SHP77 treated with DMSO at 0.1 percent for 48 hours (cell line): Measurements from ENCODE around the gene FGF11.

Source experiments
- DNase-seq: peaks from one replicate; lab custom pipeline; 2025; lab: John Stamatoyannopoulos, UW

FGF11 gene

GRCh38 chr17:7431231-7431630 is 8.1 kb upstream of the FGF11 start:
- no peak for DNase-seq

DNA sequence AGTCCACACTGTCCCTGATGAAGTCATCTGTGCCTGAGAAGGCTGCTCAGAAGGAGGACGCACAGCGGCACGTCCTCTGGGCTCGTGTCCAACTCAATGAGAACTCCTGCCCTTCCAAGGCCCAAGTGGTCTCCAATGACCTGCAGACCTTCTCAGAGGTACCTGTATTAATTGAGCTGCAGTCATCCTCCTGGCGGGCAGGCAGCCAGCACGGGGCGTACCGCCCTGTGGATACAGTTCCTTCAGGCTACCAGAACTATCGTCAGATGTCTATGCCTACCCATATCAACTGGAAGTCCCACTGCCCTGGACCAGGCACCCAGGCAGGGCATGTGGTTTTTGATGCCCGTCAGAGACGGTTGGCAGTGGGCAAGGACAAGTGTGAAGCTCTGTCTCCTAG is 7.0 kb upstream of the FGF11 start:
- no peak for DNase-seq

GRCh38 chr17:7435676-7436555 is 3.4 kb upstream of the FGF11 start:
- peak; percentile 32 for DNase-seq

- DNase-seq, result peak; percentile 80
These were observed 2.5 kb upstream of the FGF11 start for GRCh38 chr17:7436556-7437368.

- no peak for DNase-seq
These were observed 1.9 kb upstream of the FGF11 start for GRCh38 chr17:7437369-7437863.

DNA sequence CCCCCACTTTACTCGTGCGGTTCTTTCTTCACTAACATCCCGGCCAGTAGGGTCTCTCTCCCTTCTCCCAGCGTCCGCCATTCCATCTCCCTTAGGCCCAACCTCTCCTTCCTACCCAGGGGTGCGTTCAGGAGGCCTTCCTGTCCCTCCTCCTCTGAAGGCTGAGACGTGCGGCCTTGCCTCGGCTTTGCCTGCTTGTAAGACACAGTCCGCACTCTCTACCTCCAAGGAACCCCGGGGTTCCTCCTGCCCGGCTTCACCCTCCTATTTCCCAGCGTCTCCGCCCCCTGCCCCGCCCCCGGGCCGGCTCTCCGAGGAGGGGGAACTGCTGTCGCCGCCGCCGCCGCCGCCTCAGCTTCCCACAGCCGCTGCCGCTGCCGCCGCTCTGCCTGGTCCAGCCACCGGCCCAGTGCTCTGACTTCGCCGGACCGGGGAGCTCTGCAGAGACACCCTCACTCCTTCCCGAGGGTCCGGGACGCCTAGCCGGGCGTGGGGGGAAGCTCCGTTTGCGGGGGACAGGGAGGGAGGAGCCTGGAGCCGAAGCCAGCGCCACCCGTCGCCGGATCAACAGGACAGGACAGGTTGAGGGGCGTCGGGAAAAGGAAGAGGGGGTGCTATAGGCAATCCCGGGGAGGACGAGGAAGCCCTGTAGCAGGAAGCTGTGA is 1.2 kb upstream of the FGF11 start:
- no peak for DNase-seq

DNA sequence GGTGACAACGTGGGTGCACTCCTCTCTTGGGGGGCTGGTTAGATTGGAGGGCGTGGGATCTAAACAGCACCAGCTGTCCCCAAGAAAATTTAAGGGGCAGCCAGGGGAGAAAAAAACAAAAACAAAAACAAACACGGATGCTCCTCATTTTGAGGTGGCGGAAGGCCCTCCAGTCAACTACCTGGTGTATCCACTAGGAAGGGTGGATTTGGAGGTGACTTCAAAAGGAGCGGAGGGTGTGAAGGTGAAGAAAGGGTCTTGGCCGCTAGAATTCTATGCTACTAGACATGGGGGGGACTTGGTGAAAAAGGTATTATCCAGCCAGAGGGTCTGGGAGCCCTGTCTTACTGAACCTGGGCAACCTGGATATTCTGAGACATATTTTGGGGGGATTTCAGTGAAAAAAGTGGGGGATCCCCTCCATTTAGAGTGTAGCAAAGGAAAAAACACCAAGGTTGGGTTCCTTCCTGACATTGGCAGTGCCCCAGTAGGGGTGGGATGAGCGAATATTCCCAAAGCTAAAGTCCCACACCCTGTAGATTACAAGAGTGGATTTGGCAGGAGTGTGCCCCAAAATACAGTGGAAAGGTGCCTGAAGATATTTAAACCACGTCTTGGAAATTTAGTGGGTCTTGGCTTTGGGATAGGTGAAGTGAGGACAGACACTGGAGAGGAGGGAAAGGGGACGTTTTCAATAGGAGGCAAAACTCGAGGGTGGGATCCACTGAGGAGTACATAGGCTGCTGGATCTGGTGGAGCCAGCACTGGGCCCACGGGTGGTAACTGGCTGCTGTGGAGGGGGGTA is 454 bp upstream of the FGF11 start:
- no peak for DNase-seq

DNA sequence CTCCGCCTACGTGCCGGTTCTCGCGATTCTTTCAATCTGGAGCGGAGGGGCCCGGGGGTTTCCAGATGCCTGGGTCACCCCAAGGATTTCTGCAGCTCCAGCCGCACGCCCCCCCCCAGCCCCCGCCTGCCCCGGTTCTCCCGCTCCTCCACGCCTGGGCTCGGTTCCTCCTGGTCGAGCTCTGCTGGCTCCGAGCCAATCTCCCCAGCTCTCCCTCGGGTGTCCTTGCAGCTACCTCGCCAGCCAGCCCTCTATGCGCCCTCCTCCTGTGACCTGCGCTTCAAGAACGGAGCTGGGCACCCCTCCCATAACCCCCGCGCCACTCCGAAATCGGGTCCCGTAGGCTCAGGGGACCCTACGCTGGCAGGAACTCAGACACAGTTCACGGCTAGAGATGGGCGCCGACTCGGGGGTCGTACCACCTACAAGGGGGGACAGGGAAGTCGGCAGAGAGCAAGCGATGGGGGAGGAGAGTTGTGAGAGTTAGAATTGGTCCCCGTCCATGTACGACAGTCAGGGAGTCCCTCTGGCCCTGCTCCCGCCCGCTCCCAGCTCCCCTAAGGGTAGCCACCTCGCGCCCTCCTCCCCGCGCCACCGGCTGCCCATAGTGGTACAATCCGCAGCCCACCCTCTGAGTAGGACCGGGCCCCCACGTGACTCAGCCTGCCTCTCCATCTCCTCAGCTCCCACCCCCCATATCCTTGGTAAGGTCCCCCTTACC is 961 bp downstream of the FGF11 start:
- DNase-seq, result no peak

GRCh38 chr17:7440834-7441195 is 1.5 kb downstream of the FGF11 start:
- no peak for DNase-seq

GRCh38 chr17:7441266-7441665 is 2.0 kb downstream of the FGF11 start:
- no peak for DNase-seq

DNA sequence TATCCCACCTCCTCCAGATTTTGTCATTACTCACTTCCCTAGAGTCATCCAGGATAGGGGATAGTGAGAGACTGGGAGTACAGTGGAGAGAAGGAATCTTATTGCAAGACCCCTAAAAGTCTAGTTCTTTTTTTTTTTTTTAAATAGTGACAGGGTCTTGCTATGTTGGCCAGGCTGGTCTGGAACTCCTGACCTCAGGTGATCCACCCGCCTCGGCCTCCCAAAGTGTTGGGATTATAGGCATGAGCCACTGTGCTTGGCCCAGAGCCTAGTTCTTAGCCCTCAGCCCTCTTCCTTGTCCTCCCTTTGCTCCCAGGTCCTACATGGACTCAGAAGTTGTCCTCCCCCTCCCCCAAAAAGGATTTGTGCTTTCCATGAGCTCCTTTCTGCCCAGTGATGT is 2.8 kb downstream of the FGF11 start:
- DNase-seq, result no peak

DNA sequence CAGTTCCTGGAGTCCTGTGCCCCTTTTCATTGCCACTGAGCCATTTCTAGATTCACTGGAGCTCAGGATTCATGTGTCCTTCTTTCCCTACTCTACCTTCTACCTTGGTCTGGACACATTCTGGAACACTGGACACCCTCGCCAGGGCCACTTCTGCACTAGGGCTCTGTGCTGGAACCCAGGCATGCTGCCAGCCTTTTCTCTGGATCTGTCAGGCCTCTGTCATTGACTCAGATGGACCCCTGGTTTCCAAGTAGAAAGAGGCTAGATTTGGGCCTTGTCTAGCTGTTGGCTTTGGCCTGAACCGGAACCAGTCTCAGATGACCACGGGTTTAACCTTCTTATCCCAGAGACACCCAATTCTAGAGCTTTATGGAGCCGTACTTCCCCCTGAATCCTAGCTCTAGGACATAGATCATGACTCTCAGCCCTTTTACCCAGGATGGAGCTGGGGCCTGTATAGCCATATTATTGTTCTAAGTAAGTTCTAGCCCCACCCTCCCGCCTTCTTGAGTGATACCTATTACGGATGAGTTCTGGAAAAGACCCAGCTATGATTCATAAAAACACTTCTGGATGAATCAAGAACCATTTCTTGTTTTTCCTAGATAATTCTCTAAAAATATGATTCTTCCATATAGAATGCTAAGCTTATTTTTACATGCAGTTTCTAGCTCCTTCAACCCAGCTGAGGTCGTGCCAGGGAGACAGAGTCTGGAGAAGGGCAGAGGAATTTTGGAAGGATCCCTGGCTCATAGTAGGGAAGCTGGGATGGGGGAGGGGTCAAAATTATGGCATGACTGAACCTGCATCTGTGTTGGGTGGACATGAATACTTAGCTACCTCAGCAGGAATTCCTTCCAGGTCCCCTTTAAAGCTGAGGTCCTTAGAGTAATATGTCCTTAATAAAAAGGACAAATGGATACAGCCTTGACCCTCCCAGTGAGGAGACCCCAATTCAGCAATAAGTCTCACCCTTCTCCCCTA is 4.5 kb downstream of the FGF11 start:
- DNase-seq, result no peak

- DNase-seq, result peak; percentile 34
These were observed 5.6 kb downstream of the FGF11 start, which contains the start of gene CHRNB1 for GRCh38 chr17:7444682-7445618. CHRNB1 (plus strand) TSS chr17:7445061; CDS start chr17:7445128, 67 bp downstream.

DNA sequence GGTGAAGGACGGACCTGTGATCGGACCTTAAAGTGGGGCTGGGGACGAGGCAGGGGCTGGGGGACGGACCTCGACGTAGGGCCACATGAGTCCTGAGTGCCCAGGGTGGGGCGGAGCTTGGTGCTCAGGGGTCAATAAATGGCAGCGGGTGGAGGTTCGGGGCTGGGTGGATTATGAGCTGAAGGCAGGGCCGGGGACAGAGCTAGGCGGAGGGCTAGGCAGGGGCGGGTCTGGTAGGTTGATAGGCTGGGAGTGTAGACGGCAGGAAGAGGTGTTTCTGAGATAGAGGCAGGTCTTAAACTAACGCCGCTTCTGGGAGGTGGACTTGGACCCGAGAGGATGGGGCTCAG is 6.3 kb downstream of the FGF11 start:
- DNase-seq, result no peak

- DNase-seq, result no peak
These were observed 9.1 kb downstream of the FGF11 start for GRCh38 chr17:7448461-7448860.

DNA sequence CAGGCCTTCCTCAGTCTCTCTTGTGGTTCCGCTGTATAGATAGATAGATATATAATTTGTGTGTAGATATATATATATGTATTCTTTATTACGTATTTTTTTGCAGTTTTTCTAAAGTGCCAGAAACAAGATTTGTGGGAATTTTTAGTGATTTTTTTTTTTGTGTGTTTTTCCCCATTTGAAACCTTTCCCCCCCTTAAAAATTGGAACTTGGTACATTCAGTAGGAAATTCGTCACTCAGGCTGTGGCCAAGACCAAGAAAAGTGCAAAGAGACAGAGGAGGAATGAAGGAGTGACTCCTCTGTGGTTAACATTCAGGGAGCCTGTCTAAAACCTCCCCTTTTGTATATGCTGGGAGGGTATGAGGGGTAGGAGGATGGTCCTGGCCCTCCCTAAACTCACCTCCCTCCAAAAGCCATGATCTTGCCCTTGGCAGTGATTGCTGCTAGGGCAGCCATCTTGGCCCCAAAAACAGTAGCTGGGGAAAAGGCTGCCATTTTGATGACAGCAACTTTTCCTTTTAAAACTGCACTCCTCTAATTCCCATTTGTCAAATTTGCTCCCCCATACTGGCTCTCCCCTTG is 20.7 kb downstream of the FGF11 start:
- DNase-seq, result no peak

- no peak for DNase-seq
These were observed 21.7 kb downstream of the FGF11 start for GRCh38 chr17:7460850-7461660.
